ENCODE data around the gene COG1.

COG1 gene

GRCh38 chr17:73179878-73180277 is 13.0 kb upstream of the COG1 start:
- no peak for DNase-seq
- Histone ChIP-seq H3K4me3 (ENCODE audit: low read length) (no peak overlapping the region), H4K20me1 (ENCODE audit: insufficient read depth, low read length) (no peaks in the 10 kb centered on the region), H3K9ac (ENCODE audit: low read length) (no peak overlapping the region), H3K9me2 (replicated peaks; ENCODE audit: insufficient read depth, low read length) (no peaks in the 10 kb centered on the region), H3K79me2 (ENCODE audit: low read length) (no peaks in the 10 kb centered on the region), H3K4me1 (ENCODE audit: low read length) (no peaks in the 10 kb centered on the region), H3K9me3 (replicated peaks; ENCODE audit: insufficient read depth, low read length) (no peaks in the 10 kb centered on the region), H3K36me3 (replicated peaks; ENCODE audit: insufficient read depth, low read length) (no peaks in the 10 kb centered on the region), H3F3A (ENCODE audit: insufficient read depth, low read length) (no peaks in the 10 kb centered on the region), H2AFZ (ENCODE audit: low read length) (no peak overlapping the region), H3K4me2 (ENCODE audit: low read depth, low read length) (no peak overlapping the region), H3K27ac (ENCODE audit: low read length) (no peak overlapping the region), H3K27me3 (replicated peaks; ENCODE audit: insufficient read depth, low read length) (no peaks in the 10 kb centered on the region)
- no peak for TF ChIP-seq EZH2phosphoT487 (IDR thresholded peaks at IDR 0.05; ENCODE audit: low read length)
- no peak for TF ChIP-seq EZH2 (optimal IDR thresholded peaks at IDR 0.05; ENCODE audit: low read depth, low read length)
- TF ChIP-seq, protein P1, sequence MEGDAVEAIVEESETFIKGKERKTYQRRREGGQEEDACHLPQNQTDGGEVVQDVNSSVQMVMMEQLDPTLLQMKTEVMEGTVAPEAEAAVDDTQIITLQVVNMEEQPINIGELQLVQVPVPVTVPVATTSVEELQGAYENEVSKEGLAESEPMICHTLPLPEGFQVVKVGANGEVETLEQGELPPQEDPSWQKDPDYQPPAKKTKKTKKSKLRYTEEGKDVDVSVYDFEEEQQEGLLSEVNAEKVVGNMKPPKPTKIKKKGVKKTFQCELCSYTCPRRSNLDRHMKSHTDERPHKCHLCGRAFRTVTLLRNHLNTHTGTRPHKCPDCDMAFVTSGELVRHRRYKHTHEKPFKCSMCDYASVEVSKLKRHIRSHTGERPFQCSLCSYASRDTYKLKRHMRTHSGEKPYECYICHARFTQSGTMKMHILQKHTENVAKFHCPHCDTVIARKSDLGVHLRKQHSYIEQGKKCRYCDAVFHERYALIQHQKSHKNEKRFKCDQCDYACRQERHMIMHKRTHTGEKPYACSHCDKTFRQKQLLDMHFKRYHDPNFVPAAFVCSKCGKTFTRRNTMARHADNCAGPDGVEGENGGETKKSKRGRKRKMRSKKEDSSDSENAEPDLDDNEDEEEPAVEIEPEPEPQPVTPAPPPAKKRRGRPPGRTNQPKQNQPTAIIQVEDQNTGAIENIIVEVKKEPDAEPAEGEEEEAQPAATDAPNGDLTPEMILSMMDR (IDR thresholded peaks at IDR 0.05; ENCODE audit: low read length) = no peak

GRCh38 chr17:73182616-73183310 is 10.1 kb upstream of the COG1 start:
- H4K20me1 ChIP-seq (ENCODE audit: insufficient read depth, low read length) = no peaks in the 10 kb centered on the region
- H3K4me3 ChIP-seq (ENCODE audit: low read length) = no peak overlapping the region
- H3K9me3 ChIP-seq (replicated peaks; ENCODE audit: insufficient read depth, low read length) = no peaks in the 10 kb centered on the region
- DNase-seq = no peak
- H3K27ac ChIP-seq (ENCODE audit: low read length) = no peak overlapping the region
- no peaks in the 10 kb centered on the region for H3K79me2 ChIP-seq (ENCODE audit: low read length)
- no peaks in the 10 kb centered on the region for H3K36me3 ChIP-seq (replicated peaks; ENCODE audit: insufficient read depth, low read length)
- H3K4me2 ChIP-seq (ENCODE audit: low read depth, low read length) = no peak overlapping the region
- no peak overlapping the region for H2AFZ ChIP-seq (ENCODE audit: low read length)
- no peaks in the 10 kb centered on the region for H3K9me2 ChIP-seq (replicated peaks; ENCODE audit: insufficient read depth, low read length)
- no peaks in the 10 kb centered on the region for H3K4me1 ChIP-seq (ENCODE audit: low read length)
- TF ChIP-seq EZH2phosphoT487 (IDR thresholded peaks at IDR 0.05; ENCODE audit: low read length) (no peak), EZH2 (optimal IDR thresholded peaks at IDR 0.05; ENCODE audit: low read depth, low read length) (no peak)
- TF ChIP-seq, protein P1 (IDR thresholded peaks at IDR 0.05; ENCODE audit: low read length) = no peak
- H3F3A ChIP-seq (ENCODE audit: insufficient read depth, low read length) = no peaks in the 10 kb centered on the region
- no peaks in the 10 kb centered on the region for H3K27me3 ChIP-seq (replicated peaks; ENCODE audit: insufficient read depth, low read length)
- no peak overlapping the region for H3K9ac ChIP-seq (ENCODE audit: low read length)

DNA sequence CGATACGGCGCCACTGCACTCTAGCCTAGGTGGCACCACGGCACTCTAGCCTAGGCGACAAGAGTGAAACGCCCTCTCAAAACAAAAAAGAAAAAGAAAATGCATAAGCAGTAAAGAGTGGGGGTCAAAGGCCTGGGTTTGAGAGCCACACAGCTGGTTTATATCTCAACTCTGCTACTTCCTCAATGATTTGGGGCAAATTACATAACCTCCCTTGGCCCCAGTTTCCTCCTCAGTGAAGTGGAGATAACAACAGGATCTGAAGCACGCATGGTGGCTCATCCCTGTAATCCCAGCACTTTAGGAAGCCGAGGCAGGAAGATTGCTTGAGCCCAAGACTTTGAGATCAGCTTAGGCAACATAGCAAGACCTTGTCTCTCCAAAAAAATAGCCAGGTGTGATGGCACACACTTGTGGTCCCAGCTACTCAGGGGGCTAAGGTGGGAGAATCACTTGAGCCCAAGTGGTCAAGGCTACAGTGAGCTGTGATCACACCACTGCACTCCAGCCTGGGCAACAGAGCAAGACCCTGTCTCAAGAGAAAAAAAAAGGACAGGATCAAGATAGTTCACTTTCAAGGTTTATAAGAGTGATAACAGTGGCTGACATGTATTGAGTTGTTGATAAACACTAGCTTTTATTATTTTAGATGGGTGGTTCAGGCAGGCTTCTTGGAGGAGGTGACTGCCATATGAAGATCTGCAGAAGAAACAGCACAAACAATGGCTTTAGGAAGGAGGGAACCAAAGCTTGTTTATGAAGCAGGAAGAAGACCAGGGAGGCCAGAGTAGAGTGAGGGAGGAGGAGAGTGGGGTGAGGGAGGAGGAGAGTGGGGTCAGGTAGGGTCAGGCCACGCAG is 8.5 kb upstream of the COG1 start:
- H2AFZ ChIP-seq (ENCODE audit: low read length) = no peak overlapping the region
- H3K9me2 ChIP-seq (replicated peaks; ENCODE audit: insufficient read depth, low read length) = no peaks in the 10 kb centered on the region
- H3K79me2 ChIP-seq (ENCODE audit: low read length) = no peaks in the 10 kb centered on the region
- no peak overlapping the region for H3K4me3 ChIP-seq (ENCODE audit: low read length)
- H3K27ac ChIP-seq (ENCODE audit: low read length) = no peak overlapping the region
- H3K4me2 ChIP-seq (ENCODE audit: low read depth, low read length) = no peak overlapping the region
- DNase-seq = no peak
- H3K4me1 ChIP-seq (ENCODE audit: low read length) = no peaks in the 10 kb centered on the region
- no peaks in the 10 kb centered on the region for H3K9me3 ChIP-seq (replicated peaks; ENCODE audit: insufficient read depth, low read length)
- H3K36me3 ChIP-seq (replicated peaks; ENCODE audit: insufficient read depth, low read length) = no peaks in the 10 kb centered on the region
- H3F3A ChIP-seq (ENCODE audit: insufficient read depth, low read length) = no peaks in the 10 kb centered on the region
- TF ChIP-seq, protein P1 (IDR thresholded peaks at IDR 0.05; ENCODE audit: low read length) = no peak
- TF ChIP-seq EZH2 (optimal IDR thresholded peaks at IDR 0.05; ENCODE audit: low read depth, low read length) = no peak
- TF ChIP-seq EZH2phosphoT487 (IDR thresholded peaks at IDR 0.05; ENCODE audit: low read length) = no peak
- no peaks in the 10 kb centered on the region for H3K27me3 ChIP-seq (replicated peaks; ENCODE audit: insufficient read depth, low read length)
- H3K9ac ChIP-seq (ENCODE audit: low read length) = no peak overlapping the region
- H4K20me1 ChIP-seq (ENCODE audit: insufficient read depth, low read length) = no peaks in the 10 kb centered on the region
